ENCODE data around the gene LAIR1. TPM values are rescaled to one million over a fixed set of nuclear protein-coding genes. Genes with fewer than 3 reads are reported as not detected.
"Not testable (repeated sequence)": the region's sequence is repeated elsewhere in the genome, so short reads cannot be mapped to it uniquely, and the experiment has no call there.

Gene LAIR1
- total RNA-seq, 1 experiment from 2014 or later: not detected

DNA sequence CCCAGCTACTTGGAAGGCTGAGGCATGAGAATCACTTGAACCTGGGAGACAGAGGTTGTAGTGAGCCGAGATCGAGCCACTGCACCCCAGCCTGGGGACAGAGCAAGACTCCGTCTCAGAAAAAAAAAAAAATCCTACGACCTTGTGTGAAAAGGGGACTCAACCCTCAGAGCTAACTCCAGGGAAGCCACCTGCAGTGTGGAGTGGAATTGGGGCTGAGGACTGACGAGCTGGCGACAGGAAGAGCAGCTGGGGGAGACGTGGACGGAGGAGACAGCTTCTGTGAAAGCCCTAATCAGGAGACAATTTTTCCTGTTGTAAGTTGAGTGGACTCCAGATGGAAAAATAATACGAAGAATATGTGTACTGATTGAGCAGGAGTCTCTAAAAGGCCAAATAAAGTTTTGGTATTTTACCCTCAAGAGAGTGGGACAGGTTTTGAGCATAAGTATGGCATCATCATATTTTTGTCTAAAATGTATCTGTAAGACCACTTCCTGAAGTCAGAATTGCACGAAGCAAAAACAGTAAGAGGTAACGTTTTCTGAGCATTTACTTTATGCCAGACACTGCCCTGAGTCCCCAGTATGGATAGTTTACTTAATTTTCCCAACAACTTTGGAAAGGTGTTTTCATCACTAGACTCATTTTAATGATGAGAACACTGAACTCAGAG lies 12.0 kb upstream of the LAIR1 start:
- DNase-seq (ENCODE audit: low spot score): no peak

DNA sequence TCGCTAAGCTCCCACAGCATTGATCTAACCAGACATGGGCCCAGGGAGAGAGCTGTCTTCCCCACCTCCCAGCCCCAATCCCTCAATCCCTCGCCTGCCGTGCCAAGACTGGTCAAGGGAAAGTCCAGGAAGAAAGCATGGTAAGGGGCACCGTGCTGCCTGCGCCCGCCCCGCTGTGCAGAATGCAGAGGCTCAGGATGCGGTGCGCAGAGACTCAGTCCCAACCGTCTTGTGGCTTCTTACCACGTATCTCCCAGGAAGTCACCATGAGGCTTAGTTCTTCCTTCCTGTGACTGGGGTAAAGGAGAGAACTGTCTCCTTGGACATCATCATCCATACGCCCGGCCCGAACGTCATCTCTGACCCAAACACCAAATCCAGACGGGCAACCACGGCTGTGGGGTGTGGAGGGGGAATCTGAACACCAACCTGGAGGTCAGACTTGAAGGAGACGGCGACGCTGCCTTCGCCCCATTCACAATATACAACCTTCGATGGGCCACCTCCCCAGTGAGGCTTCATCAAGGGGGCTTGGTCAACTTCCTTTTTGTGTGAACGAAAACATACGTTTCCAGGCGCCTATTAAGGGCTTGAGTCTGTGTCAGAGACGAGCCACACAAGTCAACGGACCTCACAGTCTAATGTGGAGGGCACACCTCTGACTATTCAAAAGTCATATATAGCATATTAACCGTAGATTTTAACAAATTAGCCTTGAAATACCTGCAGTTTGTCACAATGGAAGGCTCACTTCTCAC lies 10.6 kb upstream of the LAIR1 start:
- not testable (repeated sequence) for DNase-seq (ENCODE audit: low spot score)

DNA sequence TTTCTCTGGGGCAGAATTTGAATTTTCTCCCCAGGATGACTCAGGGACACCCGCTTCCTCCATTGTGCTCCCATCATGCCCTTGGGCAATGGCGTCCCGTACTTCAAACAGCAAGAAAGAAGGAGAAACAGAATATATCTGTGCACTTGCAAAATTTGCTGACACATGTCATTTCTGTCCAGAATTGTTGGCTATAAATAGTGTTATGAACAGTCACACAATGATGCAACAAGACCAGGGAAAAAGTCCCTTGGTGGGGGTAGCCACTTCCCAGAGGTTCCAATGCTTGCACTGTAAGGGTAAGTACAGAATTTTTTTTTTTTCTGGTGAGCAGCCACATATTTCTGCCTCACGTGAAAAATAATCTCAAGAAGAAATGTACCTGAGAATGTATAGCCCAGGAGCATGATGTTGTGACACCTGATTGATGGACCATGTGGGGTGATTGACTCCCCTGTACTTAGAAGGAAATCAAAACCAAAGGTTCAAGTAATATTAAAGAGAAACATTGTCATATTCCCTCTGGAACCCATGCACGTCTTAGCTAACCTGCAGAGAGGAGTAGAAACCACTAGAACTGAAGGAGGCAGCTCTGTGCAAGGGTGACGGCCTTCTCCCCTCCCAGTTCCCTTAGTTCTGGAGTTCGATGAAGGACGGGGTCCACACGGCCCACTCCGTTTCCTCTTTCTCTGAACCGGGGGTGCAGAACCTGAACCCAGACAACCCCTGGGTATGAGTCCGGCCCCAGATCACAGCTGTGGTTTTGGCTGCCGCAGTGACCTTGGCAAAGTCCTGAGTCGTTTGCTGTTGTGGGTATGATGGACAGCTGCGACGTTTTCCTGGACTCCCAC lies 9.3 kb upstream of the LAIR1 start:
- no peak for DNase-seq (ENCODE audit: low spot score)

DNA sequence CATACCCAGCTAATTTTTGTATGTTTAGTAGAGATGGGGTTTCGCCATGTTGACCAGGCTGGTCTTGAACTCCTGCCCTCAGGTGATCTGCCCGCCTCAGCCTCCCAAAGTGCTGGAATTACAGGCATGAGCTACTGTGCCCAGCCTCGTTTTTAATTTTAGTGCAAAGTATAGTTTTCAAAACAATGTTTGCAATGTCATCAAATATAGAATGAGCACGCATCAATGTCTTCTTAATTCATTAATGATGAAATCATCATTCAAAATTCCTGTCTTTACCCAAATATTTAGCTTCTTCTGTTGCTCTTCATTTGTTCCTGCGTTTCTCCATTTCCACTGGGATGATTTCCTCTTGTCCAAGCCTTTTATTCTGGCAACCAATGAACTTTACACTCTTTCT lies 6.7 kb upstream of the LAIR1 start:
- DNase-seq (ENCODE audit: low spot score): not testable (repeated sequence)

DNA sequence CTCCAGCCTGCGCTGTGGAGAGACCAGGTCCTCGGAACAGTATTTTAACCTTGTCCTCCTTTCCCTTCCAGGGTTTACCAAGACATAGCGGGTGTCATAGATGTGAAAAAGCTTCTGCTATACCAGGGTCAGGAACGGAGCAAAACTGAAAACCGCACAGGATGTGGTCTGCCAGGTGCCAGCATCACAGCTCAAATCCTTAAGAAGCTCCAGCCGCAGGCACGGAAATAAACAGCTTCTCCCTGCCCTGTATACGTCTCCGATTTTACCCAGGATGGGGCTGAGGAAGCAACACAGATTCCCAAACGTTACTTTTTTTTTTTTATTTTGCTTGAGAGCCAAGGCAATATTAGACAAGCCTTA lies 5.7 kb upstream of the LAIR1 start:
- not testable (repeated sequence) for DNase-seq (ENCODE audit: low spot score)

DNA sequence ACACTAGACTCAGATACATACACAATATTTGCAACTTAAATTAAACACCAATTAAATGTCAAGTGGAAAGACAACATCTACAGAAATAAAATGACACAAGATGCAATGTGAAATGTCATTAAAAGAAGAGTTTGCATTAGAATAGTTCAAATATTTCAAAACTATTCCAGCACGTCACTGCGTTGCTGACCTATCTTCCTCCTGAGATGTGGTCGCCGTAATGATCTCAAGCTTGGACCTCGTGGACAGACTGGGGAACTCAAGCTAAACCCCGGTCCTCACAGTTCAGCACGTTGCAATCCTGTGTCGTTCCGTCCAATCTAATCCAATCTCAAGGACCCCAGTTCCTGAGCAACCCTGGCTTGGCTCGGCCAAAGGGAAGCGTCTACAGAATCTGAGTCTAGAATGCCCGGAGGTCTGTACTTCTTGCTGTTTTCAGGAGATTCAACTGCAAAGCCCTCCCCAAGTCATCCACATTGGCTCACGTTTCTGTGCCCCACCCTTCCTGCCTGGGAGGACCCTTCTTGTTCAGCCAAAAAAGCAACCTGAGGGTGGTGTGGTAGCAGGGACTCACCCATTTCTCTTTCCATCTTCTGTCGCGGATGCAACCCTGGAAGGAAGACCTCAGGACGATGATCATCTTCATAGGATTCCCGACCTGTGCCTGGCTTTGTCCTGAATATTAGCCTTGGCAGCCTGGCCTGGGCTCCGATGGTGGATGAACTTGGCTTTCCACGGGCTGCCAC lies 5.1 kb upstream of the LAIR1 start:
- DNase-seq (ENCODE audit: low spot score): not testable (repeated sequence)

DNA sequence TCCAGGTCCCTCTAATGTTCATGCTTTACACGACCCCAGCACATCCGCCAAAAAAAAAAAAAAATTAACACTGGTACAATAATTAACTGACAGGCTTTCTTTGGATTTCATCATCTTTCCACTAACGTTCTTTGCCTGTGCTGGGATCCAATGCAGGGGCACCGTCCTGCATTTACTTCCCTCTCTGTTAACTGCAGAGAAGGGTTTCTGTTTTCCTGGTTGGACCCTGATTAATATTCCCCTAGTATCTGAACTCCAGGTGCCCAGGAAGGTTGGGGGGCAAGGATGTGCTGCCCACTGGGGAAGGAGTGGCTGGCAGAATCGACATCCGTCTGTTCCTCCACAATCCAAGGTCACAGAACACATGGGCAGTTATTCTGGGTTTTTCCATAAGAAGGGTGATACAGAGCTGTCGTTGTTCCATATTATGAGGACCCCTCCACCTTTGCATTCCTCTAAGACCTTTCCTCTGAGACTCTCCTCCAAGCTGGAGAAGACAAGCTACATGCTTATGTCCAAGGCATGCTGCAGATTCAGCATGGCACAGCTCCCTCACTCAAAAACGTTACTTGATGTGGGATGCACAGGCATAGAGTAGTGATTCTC lies 4.5 kb upstream of the LAIR1 start:
- DNase-seq (ENCODE audit: low spot score): no peak

DNA sequence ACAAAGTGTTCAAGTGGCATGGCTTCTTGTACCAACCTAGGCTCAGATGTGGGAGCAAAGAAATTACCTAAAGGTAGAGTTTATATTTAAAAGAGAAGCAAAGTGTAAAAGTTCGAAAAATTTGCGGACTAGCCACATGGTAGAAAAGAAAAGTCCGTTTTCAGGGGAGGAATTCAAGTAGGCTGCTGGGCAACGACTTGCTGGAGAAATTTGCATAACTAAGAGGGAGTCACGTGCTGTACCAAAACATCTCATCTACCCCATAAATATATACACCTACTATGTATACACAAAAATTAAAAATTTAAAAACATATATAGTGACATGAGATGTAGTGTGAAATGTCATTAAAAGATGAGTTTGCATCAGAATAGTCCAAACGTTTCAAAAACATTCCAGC lies 2.1 kb upstream of the LAIR1 start:
- DNase-seq (ENCODE audit: low spot score): no peak

DNA sequence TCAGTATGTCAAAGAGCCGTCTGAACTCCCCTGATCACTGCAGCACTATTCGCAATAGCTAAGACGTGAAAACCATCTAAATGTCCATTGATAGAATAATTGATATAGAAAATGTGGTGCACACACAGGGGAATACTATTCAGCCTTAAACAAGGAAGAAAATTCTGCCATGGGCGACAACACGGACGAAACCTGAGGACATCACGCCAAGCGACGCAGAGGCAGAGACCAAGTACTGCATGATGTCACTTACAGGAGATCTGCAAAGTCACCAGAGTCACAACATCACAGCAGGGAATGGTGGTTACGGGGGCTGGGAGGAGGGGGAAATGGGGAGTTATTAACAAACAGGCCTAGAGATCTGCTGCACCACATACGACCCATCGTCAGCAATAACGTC lies 1.1 kb upstream of the LAIR1 start:
- not testable (repeated sequence) for DNase-seq (ENCODE audit: low spot score)

DNA sequence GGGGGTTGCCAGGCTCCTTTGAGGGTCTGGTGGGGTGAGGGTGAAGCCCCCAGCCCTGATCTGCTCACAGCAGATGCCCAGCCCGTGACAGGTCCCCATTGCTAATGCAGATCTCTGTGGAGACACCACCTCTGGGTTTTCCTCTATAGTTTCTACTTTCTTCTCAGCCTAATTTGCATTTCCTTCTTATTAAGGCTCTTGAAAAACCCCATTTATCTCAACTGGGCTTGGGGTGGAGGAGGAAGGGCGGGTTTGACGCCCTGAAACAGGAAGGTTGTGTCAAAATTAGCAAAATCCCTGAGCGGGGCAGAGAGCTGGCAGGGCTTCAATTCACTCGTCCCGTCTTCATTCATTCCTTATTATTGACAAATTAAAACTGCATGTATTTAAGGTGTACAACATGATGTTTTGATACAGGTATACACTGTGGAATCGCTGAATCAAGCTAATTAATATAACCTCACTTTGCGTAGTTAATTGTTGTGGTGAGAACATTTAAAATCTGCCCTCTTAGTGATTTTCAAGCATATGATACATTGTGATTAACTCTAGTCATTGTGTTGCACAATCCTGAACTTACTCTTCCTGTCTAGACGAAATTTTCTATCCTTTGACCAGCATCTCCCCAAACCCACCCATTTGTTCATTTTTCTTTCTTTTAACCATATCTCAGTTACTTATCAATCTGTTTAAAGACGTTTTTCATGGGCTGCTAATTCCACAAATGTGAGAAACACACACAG lies 2.9 kb downstream of the LAIR1 start:
- DNase-seq (ENCODE audit: low spot score): not testable (repeated sequence)

DNA sequence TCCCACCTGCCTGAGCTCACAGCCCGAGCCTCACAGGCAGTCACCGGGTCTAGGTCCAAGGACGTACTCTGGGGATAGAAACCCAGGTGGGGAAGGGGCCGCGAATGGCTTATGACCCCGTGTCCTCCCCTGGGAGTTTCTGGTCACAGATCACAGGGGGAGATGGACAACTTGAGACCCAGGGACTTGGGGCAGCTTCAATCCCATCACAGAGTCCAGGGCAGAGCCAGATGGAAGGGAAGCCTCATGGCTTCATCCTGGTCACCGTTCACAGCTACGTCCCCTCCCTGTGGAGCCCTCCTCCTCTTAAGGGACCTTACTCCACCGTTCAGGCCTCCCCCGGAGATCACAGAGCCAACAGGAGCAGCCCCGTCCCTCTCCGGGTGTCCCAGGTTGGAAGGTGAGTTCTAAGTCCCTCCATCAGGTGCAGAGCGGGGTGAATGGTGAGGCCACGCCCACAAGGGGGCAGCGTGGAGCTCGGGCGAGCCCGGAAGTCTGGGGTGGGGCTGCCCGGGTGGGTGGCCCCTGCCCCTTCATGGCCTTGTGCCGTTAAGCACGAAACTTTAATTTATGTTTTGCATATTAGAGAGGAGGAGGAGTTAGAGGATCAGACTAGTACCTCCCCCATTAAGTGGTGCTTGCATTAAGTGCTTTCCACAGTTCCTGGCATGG lies 5.4 kb downstream of the LAIR1 start:
- not testable (repeated sequence) for DNase-seq (ENCODE audit: low spot score)

DNA sequence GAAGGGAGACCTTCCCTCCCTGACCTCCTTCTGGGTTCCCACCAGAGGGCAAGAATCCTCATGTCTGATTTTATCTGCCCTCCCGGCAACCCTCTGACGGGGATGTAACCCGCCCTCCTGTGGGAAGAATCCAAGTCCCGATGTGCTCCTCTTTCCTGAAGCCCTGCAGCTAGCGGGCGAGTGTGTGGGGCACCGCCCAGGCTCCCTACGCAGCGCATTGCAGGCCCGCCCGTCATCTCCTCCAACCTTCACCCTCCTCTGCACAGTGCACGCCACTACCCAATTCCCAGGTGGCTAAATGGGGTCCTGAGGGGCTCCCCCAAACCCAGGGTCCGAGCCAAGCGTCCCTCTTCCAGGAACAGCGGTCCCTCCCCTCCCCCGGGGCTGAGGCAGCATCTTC lies 7.3 kb downstream of the LAIR1 start:
- DNase-seq (ENCODE audit: low spot score): no peak

DNA sequence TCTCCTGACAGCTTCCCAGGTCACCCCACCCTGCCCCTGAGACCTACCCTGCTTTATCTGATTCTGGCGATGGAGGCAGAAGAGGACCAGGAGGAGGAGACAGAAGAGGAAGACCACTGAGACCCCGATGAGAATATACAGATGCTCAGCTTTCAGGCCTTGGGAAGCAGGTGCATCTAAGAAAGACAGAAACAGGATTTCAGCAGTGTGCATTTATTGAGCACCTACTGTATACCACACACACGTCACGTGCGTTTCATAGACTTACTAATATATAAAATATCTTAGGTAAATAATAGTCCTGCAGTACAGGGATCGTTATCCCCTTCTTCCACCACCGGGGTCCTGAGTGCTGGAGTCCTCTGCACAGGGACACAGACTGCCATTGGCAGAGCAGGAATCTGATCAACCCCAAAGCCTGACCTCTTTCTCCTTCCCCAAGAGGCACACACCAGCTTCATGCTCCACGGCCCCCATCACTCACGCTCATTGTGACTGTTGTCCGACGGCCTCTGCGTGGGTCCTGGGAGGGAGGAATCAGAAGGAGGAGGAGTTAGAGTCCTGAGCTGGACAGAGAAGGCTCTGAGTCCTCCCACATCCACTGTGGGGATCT lies 8.2 kb downstream of the LAIR1 start:
- no peak for DNase-seq (ENCODE audit: low spot score)

DNA sequence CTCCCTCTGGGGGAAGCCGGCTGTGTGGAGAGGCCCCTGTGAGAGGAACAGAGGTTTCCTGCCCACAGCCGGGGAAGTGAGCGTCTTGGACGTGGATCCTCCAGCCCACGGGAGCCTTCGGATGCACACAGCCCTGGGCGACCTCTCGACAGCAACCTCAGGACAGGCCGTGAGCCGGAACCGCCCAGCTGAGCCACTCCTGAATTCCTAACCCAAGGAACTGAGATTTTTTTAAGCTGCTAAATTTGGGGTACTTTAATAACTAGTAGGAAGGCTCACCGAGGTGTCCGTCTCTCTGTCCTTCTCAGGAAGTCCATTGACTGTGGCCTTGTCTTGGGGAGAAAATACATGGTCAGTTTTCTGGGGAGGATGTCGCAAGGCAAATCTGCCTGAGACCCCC lies 9.1 kb downstream of the LAIR1 start:
- DNase-seq (ENCODE audit: low spot score): no peak

DNA sequence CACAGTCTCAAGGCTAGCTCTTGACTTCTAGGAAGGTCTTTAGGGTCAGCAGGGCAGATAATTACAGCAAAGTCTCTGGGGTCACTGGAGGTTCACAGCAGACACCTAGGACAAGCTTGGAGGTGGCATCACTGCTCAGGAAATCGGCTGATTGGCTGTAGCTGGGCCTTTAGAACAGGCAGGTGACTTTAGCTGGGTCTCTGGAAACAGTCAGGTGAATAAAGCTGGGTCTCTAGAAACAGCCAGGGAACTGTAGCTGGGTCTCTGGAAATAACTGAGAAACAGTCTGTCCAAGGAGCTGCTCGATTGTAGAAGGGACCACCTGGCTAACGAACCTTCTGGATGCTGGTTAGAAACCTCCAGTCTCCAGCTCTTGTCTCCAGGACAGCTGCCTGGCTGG lies 10.0 kb downstream of the LAIR1 start:
- no peak for DNase-seq (ENCODE audit: low spot score)

DNA sequence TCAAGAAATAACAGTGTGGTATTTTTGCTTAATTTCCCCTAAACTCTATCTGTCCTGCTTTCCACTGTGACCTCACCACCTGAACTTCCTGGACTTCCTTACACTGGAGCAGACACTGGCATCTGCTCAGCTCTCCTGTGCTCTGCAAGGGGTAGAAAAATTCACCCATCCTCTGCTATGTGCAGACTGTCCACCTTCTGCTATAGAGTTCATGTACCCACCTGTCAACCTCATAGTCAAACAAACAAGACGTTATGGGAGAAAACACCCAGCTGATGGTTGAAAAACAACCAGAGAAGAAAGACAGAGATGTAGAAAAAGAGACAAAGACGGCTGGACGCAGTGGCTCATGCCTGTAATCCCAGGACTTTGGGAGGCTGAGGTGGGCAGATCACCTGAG lies 12.2 kb downstream of the LAIR1 start:
- DNase-seq (ENCODE audit: low spot score): no peak

DNA sequence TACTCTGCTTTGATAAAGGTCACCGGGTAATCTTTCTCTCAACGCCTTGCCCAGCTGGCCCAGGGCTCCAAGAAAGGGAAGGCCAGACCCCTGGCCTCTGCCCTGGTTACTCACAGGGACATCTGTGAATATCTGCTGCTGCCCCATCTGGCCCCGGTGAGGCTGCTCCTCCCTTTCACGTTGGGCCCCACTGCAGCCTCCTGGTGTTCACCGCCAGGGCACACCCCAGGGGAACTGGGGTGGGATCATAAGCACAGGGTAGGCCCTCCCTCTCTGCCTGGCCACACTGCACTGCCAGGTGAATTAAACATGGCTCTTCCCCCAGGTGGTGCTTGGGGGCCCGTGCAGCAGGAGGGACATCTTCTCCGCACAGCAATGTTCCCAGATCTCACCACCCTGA lies 12.7 kb downstream of the LAIR1 start:
- no peak for DNase-seq (ENCODE audit: low spot score)

DNA sequence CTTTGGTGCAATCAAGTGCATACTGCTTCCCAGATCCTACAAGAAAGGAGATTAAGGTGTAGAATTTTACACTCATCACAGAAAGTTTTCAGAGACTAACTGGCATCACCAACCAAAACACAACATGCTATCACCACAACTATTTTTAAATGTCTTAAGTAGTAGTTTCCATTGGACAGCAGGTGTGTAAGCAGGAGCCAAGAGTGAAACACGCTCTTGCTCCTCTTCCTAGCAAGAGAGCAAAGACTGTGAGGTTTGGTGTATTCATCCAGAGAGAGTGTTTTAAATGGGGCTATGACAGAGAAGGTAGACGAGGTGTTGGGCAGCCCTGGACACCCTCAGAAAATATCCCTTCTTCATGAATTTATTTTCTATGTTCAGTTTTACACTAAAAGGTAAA lies 13.3 kb downstream of the LAIR1 start:
- DNase-seq (ENCODE audit: low spot score): no peak

DNA sequence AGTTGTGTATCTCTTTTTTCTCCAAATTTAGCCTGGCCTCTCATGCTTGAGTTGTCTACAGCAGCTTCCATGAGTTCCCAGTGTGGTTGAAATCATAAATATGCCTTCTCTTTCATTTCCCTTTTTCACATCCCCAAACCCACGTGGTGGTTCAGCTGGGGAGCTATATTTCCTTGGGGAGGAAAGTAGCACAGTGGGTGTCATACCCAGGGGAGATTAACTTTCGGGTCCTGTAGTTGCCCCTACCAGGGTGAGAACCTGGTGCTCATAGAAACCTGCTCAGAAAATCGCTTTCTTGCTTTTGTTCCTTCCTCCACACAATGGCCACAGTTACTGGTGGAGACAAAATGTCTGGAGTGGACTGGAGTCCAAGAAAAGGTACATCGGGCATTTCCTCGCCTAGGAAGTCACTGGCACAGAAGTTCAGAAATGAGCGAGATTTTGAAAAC lies 18.8 kb downstream of the LAIR1 start:
- no peak for DNase-seq (ENCODE audit: low spot score)

DNA sequence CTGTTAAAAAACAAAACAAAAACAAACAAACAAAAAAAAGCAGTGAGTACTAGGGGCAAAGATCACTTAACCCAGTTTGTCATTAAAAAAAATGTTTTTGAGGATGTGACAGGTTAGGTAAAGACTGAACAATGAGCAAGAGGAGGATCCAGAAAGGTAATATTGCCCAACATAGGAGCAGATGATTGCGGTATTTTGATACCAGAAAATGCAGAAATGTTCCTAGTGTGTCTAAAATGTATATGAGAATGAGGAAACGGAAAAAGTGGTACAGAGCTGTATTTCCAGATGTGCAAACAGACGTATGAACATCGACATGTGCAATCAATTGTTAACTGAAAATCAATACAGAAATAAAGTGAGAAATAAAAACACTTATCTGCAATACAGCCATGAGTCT lies 20.9 kb downstream of the LAIR1 start:
- no peak for DNase-seq (ENCODE audit: low spot score)
